SK-N-SH treated with all-trans-retinoic acid at 6 μM for 48 hours (cell line): Measurements from ENCODE around the gene DOCK4.

ENCODE experiments used
- ATAC-seq: fragments of 200-7000 bp; cut with Tn5 transposase; 3 replicates; pipeline ENCODE4 v1.9.1; 2020; ENCODE audit warnings: mild to moderate bottlenecking, moderate library complexity
- ARNTL ChIP-seq: fragments of 450-650 bp; formaldehyde crosslinking; IDR thresholded peaks from 2 replicates; pipeline ENCODE4 v1.5.0; 2020; ENCODE audit warnings: low read depth, mild to moderate bottlenecking, moderate library complexity, borderline replicate concordance
- BACH2 ChIP-seq: fragments of 250-450 bp; sonication (Bioruptor Pico); IDR thresholded peaks from 2 replicates; pipeline ENCODE4 v1.9.0; 2021; ENCODE audit warnings: mild to moderate bottlenecking, borderline replicate concordance
- CREB5 ChIP-seq: fragments of 250-450 bp; sonication (Bioruptor Pico); IDR thresholded peaks from 2 replicates; pipeline ENCODE4 v1.5.1; 2020; ENCODE audit warnings: low read depth, mild to moderate bottlenecking, moderate library complexity
- CSDC2 ChIP-seq: fragments of 250-450 bp; sonication (Bioruptor Pico); IDR thresholded peaks from 2 replicates; pipeline ENCODE4 v1.5.0; 2020; ENCODE audit warnings: mild to moderate bottlenecking, moderate library complexity
- CSRNP3 ChIP-seq: fragments of 250-450 bp; sonication (Bioruptor Pico); IDR thresholded peaks from 2 replicates; pipeline ENCODE4 v1.5.1; 2021; ENCODE audit warnings: mild to moderate bottlenecking, moderate library complexity
- ESRRG ChIP-seq: fragments of 250-450 bp; sonication (Bioruptor Pico); IDR thresholded peaks from 2 replicates; pipeline ENCODE4 v1.6.1; 2021; ENCODE audit warnings: mild to moderate bottlenecking
- GLIS3 ChIP-seq: fragments of 250-450 bp; sonication (Bioruptor Pico); IDR thresholded peaks from 2 replicates; pipeline ENCODE4 v1.5.0; 2020; ENCODE audit warnings: mild to moderate bottlenecking, moderate library complexity
- ISL1 ChIP-seq: fragments of 250-450 bp; sonication (Bioruptor Pico); IDR thresholded peaks from 2 replicates; pipeline ENCODE4 v2.1.2; 2022; ENCODE audit warnings: mild to moderate bottlenecking, moderate library complexity
- OSR1 ChIP-seq: fragments of 250-450 bp; sonication (Bioruptor Pico); IDR thresholded peaks from 2 replicates; pipeline ENCODE4 v1.8.0; 2022; ENCODE audit warnings: moderate library complexity, mild to moderate bottlenecking, inconsistent platforms
- PATZ1 ChIP-seq: fragments of 250-450 bp; sonication (Bioruptor Pico); IDR thresholded peaks from 2 replicates; pipeline ENCODE4 v1.8.0; 2020; ENCODE audit warnings: mild to moderate bottlenecking, moderate library complexity, borderline replicate concordance
- POU6F1 ChIP-seq: fragments of 250-450 bp; sonication (Bioruptor Pico); IDR thresholded peaks from 2 replicates; pipeline ENCODE4 v1.8.0; 2021; ENCODE audit warnings: low read depth, mild to moderate bottlenecking, moderate library complexity, borderline replicate concordance
- PPARA ChIP-seq: fragments of 250-450 bp; sonication (Bioruptor Pico); IDR thresholded peaks from 2 replicates; pipeline ENCODE4 v1.5.0; 2020; ENCODE audit warnings: mild to moderate bottlenecking, borderline replicate concordance
- SNAI2 ChIP-seq: fragments of 250-450 bp; sonication (Bioruptor Pico); IDR thresholded peaks from 2 replicates; pipeline ENCODE4 v1.5.0; 2020; ENCODE audit warnings: mild to moderate bottlenecking, moderate library complexity
- TCF4 ChIP-seq: fragments of 250-450 bp; sonication (Bioruptor Pico); IDR thresholded peaks from 2 replicates; pipeline ENCODE4 v1.8.0; 2021; ENCODE audit warnings: mild to moderate bottlenecking, moderate library complexity, borderline replicate concordance
- TOX ChIP-seq: fragments of 250-450 bp; sonication (Bioruptor Pico); IDR thresholded peaks from 2 replicates; pipeline ENCODE4 v1.8.0; 2021; ENCODE audit warnings: mild to moderate bottlenecking, moderate library complexity, borderline replicate concordance
- TSHZ2 ChIP-seq: fragments of 250-450 bp; sonication (Bioruptor Pico); IDR thresholded peaks from 2 replicates; pipeline ENCODE4 v1.5.0; 2020; ENCODE audit warnings: mild to moderate bottlenecking, moderate library complexity
- ZC3H10 ChIP-seq: fragments of 250-450 bp; sonication (Bioruptor Pico); IDR thresholded peaks from 2 replicates; pipeline ENCODE4 v1.5.1; 2021; ENCODE audit warnings: mild to moderate bottlenecking, moderate library complexity
- ZFP3 ChIP-seq: fragments of 250-450 bp; sonication (Bioruptor Pico); IDR thresholded peaks from 2 replicates; pipeline ENCODE4 v1.5.0; 2020; ENCODE audit warnings: mild to moderate bottlenecking, moderate library complexity
- ZFP30 ChIP-seq: fragments of 450-650 bp; formaldehyde crosslinking; IDR thresholded peaks from 2 replicates; pipeline ENCODE4 v1.5.0; 2022; ENCODE audit warnings: mild to moderate bottlenecking, moderate library complexity
- ZNF565 ChIP-seq: fragments of 450-650 bp; formaldehyde crosslinking; conservative IDR thresholded peaks from 2 replicates; pipeline ENCODE4 v1.5.0; 2020; ENCODE audit warnings: low read depth, mild to moderate bottlenecking, moderate library complexity
- ZNF70 ChIP-seq: fragments of 450-650 bp; formaldehyde crosslinking; IDR thresholded peaks from 2 replicates; pipeline ENCODE4 v1.5.0; 2020; ENCODE audit warnings: mild to moderate bottlenecking, moderate library complexity
- ZNF8 ChIP-seq: fragments of 450-650 bp; formaldehyde crosslinking; IDR thresholded peaks from 2 replicates; pipeline ENCODE4 v1.5.0; 2020; ENCODE audit warnings: mild to moderate bottlenecking, moderate library complexity

Gene DOCK4

GRCh38 chr7:112232212-112232978, 26.2 kb upstream of the DOCK4 start:
- no peak for ATAC-seq
- TF ChIP-seq ZC3H10 (CRISPR knock-in tag) (no peak), ZFP30 (no peak), SNAI2 (no peak), TOX (CRISPR knock-in tag) (no peak), PPARA (CRISPR knock-in tag) (no peak), CSRNP3 (CRISPR knock-in tag) (no peak), OSR1 (CRISPR knock-in tag) (no peak), CSDC2 (CRISPR knock-in tag) (no peak), BACH2 (CRISPR knock-in tag) (no peak), TSHZ2 (no peak), ZFP3 (CRISPR knock-in tag) (no peak), ISL1 (CRISPR knock-in tag) (no peak), TCF4 (CRISPR knock-in tag) (no peak), CREB5 (no peak), ZNF8 (CRISPR knock-in tag) (no peak), PATZ1 (CRISPR knock-in tag) (no peak), POU6F1 (CRISPR knock-in tag) (no peak), ESRRG (CRISPR knock-in tag) (no peak), ARNTL (CRISPR knock-in tag) (no peak)

GRCh38 chr7:112228632-112229031, 22.4 kb upstream of the DOCK4 start:
- no peak for TF ChIP-seq ZNF565 (CRISPR knock-in tag)
- no peak for TF ChIP-seq SNAI2
- no peak for TF ChIP-seq POU6F1 (CRISPR knock-in tag)
- TF ChIP-seq ZFP3 (CRISPR knock-in tag), result no peak
- no peak for TF ChIP-seq ZFP30
- no peak for TF ChIP-seq ARNTL (CRISPR knock-in tag)
- TF ChIP-seq CREB5, result no peak
- no peak for TF ChIP-seq ZNF70 (CRISPR knock-in tag)
- TF ChIP-seq GLIS3 (CRISPR knock-in tag), result no peak
- TF ChIP-seq CSDC2 (CRISPR knock-in tag), result no peak
- no peak for TF ChIP-seq ISL1 (CRISPR knock-in tag)
- no peak for TF ChIP-seq TSHZ2
- no peak for TF ChIP-seq ESRRG (CRISPR knock-in tag)
- no peak for TF ChIP-seq ZNF8 (CRISPR knock-in tag)
- no peak for ATAC-seq
